SH-SY5Y (cell line): Measurements from ENCODE around the gene SPAG17.

Experiments
- GATA2 ChIP-seq: IDR thresholded peaks from 2 replicates; pipeline ENCODE4 v1.6.1; 2011; ENCODE audit warnings: mild to moderate bottlenecking, low read depth, low read length
- GATA3 ChIP-seq: IDR thresholded peaks from 2 replicates; pipeline ENCODE4 v1.6.1; 2011; ENCODE audit warnings: low read depth, mild to moderate bottlenecking, low read length, moderate library complexity

Gene SPAG17

GRCh38 chr1:118200836-118201235, 15.8 kb upstream of the SPAG17 start:
- TF ChIP-seq GATA3 (no peak), GATA2 (no peak)

DNA sequence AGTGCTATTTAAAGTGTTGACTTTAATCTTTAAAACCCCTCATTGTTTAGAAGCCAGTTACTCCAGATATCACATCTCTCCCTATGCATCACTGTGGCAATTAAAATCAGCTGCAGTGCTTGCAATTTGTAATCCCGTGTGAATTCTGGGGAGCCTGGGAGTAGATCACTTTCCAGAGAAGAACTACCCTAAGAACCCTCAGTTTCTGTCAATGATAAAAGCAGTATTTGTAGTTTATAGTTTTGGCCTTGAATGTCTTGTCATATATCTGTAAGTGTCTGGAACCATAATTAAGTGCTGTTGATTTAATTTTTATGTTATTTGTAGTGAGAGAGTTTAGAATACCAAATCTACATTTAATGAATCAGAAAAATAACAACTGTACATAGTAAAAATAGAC, 5.5 kb upstream of the SPAG17 start:
- no peak for TF ChIP-seq GATA3
- no peak for TF ChIP-seq GATA2

DNA sequence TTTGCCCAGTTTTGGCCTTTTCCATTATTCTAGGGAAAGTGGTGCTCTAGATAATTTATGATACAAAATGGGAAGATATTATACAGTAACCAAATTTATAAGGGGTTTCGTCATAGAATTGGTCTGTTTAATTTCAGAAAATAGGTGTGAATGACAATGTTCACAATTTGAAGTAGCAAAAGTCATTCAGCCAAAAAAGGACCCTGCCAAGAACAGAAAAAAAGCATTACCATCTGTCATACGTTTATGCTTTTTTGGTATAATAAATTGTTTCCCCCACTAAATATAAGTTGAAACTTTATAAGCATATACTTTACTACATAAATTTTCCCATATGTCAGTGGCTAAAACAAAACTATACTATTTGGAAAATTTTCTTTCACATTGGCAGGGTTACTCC, 4.5 kb upstream of the SPAG17 start:
- no peak for TF ChIP-seq GATA2
- no peak for TF ChIP-seq GATA3

DNA sequence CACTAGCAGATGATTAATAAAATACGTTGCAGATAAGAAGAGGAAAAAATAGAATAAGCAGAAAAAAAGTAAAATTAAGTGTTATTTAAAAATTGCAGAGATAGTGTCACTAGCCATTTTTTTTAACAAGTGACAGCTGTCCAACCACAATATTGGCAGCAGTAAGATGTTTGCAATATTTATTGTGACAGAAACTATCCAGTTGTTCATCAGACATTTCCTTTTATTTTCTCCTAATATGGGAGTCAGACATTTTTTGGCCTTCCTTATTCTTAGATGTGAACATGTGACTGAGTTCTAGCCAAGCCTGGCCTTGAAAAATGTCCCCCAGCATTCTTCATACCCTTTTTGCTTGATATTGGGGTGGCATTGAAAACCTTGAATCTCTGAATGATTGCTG, 3.4 kb upstream of the SPAG17 start:
- TF ChIP-seq GATA3 (no peak), GATA2 (no peak)

DNA sequence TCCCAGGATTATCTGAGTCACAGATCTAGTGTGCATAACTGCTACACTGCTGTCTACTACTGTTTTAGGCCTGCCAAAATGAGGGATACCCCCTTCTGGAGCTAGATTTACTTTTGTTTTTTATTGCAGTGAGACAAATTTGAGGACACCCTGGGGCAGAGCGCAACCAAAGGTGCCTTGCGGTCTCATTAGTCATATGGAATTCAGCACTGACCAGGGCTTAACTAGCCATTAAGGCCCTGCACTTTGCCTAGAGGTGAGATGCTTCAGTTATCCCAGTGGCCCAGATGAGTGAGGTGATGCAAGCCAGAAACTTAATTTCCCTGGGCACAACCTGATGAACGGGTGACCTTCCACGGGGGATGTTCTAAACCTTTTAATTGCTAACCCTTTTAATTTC, 998 bp upstream of the SPAG17 start:
- TF ChIP-seq GATA2 (no peak), GATA3 (no peak)

DNA sequence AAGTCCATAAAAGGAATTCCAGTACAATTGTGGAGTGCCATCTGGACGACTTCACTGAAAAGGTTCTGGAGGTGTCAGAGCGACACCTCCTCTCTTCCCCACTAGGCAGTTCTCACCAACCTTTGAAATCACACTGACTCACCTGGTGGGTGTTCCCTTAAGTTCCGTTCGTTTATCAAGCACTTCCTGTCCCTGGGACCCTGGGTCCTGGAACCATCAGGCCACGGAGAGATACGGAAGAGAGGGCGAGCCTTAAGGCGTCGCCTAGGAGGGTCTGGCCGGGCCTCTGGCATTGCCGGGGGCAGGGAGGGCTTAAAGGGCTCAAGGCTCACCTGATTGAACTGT, 317 bp downstream of the SPAG17 start:
- TF ChIP-seq GATA3 (no peak), GATA2 (no peak)

- no peak for TF ChIP-seq GATA2
- no peak for TF ChIP-seq GATA3
These were observed 1.4 kb downstream of the SPAG17 start for GRCh38 chr1:118183586-118183985.

GRCh38 chr1:118177998-118178397, 7.0 kb downstream of the SPAG17 start:
- TF ChIP-seq GATA2 (no peak), GATA3 (no peak)

- TF ChIP-seq GATA2 (no peak), GATA3 (no peak)
These were observed 16.0 kb downstream of the SPAG17 start for GRCh38 chr1:118169016-118169415.

DNA sequence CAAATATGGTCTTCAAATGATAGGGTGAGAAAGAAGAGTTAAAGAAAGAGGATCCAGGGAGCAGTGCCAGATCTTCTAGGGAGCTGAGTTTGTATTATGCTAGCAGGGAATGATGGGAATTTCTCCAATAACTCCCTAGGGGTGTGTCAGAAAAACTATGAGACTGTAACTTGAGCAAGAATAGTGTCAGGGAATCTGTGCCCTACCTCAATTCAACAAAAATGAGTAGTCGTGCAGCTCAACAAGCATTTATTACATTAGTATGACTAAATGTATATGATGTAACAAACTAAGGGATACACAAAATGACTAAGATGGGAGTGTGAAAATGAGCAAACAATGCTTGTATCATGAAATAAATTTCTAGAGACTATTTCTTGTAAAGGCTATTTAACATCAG, 24.2 kb downstream of the SPAG17 start:
- TF ChIP-seq GATA2 (no peak), GATA3 (no peak)

- TF ChIP-seq GATA3, result no peak
- no peak for TF ChIP-seq GATA2
These were observed 25.5 kb downstream of the SPAG17 start for GRCh38 chr1:118159569-118159968.

GRCh38 chr1:118158924-118159323, 26.1 kb downstream of the SPAG17 start:
- TF ChIP-seq GATA2 (no peak), GATA3 (no peak)

DNA sequence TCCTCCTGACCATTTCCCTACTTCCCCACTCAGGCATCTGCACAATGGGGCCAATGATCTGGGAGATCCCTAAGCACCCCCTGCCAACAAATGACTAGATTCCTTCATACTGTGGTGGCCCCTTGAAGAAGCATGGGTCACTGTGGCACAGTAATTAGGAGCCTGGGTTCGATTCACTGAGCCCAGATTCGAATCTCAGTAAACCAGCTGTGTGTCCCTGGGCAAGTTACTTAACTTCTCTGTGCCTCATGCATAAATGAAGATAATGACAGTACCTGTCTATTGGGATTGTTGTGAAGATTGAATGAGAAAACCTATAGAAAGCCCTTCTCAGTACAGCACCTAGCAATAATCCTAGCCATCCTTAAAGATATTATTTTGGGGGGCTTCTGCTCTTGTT, 27.5 kb downstream of the SPAG17 start:
- TF ChIP-seq GATA3 (no peak), GATA2 (no peak)

GRCh38 chr1:118155106-118155505, 29.9 kb downstream of the SPAG17 start:
- TF ChIP-seq GATA2 (no peak), GATA3 (no peak)

DNA sequence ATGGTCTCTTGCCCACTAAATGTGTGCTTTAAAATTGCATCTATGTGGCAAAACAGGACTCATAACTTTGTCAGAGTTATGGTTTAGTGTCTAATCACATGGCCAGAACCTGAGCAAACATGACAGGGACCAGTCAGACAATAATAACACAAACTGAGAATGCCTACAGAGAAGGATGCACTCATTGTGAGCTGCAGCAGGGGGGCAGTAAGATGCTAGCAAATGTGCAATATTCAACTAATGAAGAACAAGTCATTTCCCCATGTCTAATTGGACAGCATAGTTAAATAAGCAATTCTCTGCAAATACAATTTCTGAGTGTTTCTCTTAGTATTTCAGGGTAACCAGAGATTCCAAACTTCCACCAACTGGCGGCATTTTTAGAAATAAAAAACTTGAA, 30.8 kb downstream of the SPAG17 start:
- no peak for TF ChIP-seq GATA3
- TF ChIP-seq GATA2, result no peak

GRCh38 chr1:118151312-118151937, 33.6 kb downstream of the SPAG17 start:
- TF ChIP-seq GATA2, result no peak
- no peak for TF ChIP-seq GATA3
